Erythroblast (primary cell): ENCODE measurements around the gene RNF213.
"Not testable (repeated sequence)": the region's sequence is repeated elsewhere in the genome, so short reads cannot be mapped to it uniquely, and the experiment has no call there.

Experiments used
- DNase-seq, 2 experiments: peaks; one replicate each; lab custom pipeline; 2025; lab: John Stamatoyannopoulos, UW
- GATA1 ChIP-seq: IDR thresholded peaks from 2 replicates; pipeline ENCODE4 v1.6.1; 2011; ENCODE audit warnings: low read depth, mild to moderate bottlenecking, control low read depth, low read length, moderate library complexity
- POLR2A ChIP-seq: IDR thresholded peaks from 2 replicates; pipeline ENCODE4 v1.6.1; 2011; ENCODE audit warnings: mild to moderate bottlenecking, low read length

Gene RNF213

GRCh38 chr17:80232438-80232837 lies 28.2 kb upstream of the RNF213 start:
- TF ChIP-seq GATA1 (no peak), POLR2A (no peak)
- DNase-seq: no peak

- no peak for TF ChIP-seq GATA1
- TF ChIP-seq POLR2A: no peak
- DNase-seq: no peak
These were observed 27.4 kb upstream of the RNF213 start for GRCh38 chr17:80233202-80233601.

GRCh38 chr17:80236911-80237310 lies 23.7 kb upstream of the RNF213 start:
- DNase-seq: no peak
- TF ChIP-seq POLR2A: no peak
- TF ChIP-seq GATA1: no peak

GRCh38 chr17:80237386-80237785 lies 23.3 kb upstream of the RNF213 start:
- no peak for DNase-seq
- TF ChIP-seq POLR2A: no peak
- no peak for TF ChIP-seq GATA1

- DNase-seq: no peak
- TF ChIP-seq GATA1 (no peak), POLR2A (no peak)
These were observed 18.1 kb upstream of the RNF213 start for GRCh38 chr17:80242505-80242904.

- no peak for DNase-seq
- TF ChIP-seq GATA1 (no peak), POLR2A (no peak)
These were observed 16.9 kb upstream of the RNF213 start for GRCh38 chr17:80243526-80244433.

- DNase-seq: not testable (repeated sequence)
These were observed 16.2 kb upstream of the RNF213 start for GRCh38 chr17:80244448-80244847.

GRCh38 chr17:80244871-80245509 lies 15.7 kb upstream of the RNF213 start:
- DNase-seq: no peak
- no peak for TF ChIP-seq POLR2A
- no peak for TF ChIP-seq GATA1

- TF ChIP-seq GATA1 (no peak), POLR2A (no peak)
- no peak for DNase-seq
These were observed 14.9 kb upstream of the RNF213 start for GRCh38 chr17:80245566-80246265.

GRCh38 chr17:80246266-80246681 lies 14.4 kb upstream of the RNF213 start:
- TF ChIP-seq GATA1: no peak
- TF ChIP-seq POLR2A: no peak
- DNase-seq: no peak

GRCh38 chr17:80246726-80247125 lies 13.9 kb upstream of the RNF213 start:
- no peak for DNase-seq
- TF ChIP-seq GATA1 (no peak), POLR2A (no peak)

GRCh38 chr17:80247561-80247960 lies 13.1 kb upstream of the RNF213 start:
- TF ChIP-seq GATA1 (no peak), POLR2A (no peak)
- no peak for DNase-seq

GRCh38 chr17:80248001-80248893 lies 12.4 kb upstream of the RNF213 start:
- TF ChIP-seq GATA1 (no peak), POLR2A (no peak)
- no peak for DNase-seq
